Activated CD8-positive, alpha-beta memory T cell treated with anti-CD3 and anti-CD28 coated beads, Interleukin-2, amount 50 U/mL, for 24 hours (primary cell): Measurements from ENCODE around the gene CENPO.

Source experiments
- DNase-seq: peaks from one replicate; pipeline ENCODE4 v3.0.0-alpha.2; 2020; ENCODE audit errors: extremely low read depth

Gene CENPO, protein sequence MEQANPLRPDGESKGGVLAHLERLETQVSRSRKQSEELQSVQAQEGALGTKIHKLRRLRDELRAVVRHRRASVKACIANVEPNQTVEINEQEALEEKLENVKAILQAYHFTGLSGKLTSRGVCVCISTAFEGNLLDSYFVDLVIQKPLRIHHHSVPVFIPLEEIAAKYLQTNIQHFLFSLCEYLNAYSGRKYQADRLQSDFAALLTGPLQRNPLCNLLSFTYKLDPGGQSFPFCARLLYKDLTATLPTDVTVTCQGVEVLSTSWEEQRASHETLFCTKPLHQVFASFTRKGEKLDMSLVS

DNA sequence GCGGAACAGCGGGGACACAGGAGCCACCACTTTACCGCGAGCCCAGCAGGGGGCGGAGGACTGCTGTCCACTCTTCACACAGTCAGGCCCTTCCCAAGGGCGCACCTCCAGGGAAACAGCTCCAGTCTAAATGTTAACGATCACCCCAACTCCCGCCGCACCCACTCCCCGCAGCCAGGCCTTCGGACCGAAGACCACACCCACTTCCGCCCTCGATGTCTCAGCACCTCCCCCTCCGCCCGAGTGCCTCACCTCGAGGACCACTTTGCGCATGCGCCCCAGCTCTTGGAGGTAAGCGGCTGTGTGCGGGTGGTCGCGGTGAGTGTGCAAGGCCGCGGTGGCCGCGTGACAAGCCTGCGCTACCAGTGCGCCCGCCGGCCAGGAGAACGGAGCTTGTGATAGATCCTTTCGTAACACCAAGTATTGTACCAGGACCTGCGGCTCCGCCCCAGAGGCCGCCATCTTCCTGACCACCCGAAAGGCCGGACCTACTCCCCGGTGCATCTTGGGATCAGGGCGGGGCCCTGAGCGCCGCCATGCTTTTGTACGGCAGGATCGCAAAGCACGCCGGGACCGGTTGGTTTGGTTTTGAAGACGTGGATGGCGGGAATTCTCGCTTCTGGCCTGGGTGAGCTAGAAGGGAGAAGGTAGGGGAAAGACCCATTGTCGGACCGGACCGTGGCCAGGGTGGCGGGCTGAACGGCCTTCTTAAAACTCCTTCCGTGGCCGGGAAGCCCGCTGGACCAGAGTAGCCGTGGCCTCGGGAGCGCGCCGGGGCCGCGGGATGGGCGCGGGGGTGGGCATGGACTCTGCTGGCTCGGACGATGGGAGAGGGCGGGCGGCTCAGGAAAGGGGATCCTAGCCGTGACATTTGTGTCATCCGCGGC, at the start of gene CENPO, which contains the start of gene PTRHD1:
CENPO (plus strand) TSS at position 552 of the 887 bp plus-strand sequence. CDS start 495 bp downstream, outside the sequence.
PTRHD1 (minus strand) TSS at position 518 of the 887 bp plus-strand sequence; CDS start at position 504, 14 bp downstream.
- DNase-seq = peak; percentile 87

DNA sequence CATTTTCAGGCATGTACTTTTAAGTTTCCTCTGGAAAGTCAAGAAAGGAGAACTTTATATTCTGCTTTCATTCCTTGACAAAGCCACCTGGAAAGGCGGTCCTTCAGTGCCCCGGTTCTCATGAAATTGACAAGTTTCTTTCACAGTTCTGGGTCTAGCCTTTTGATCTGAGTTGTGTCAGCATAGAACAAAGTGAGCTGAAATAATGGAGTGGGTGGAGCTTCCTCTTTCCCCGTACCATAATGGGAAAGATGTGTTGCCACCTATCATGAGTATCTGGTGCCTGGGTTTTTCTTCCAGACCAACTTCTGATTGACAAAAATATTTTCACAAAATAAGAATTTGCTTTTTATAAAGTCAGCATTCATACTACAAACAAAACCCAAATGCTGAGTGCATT, 49.3 kb upstream of the CENPO start:
- no peak for DNase-seq

DNA sequence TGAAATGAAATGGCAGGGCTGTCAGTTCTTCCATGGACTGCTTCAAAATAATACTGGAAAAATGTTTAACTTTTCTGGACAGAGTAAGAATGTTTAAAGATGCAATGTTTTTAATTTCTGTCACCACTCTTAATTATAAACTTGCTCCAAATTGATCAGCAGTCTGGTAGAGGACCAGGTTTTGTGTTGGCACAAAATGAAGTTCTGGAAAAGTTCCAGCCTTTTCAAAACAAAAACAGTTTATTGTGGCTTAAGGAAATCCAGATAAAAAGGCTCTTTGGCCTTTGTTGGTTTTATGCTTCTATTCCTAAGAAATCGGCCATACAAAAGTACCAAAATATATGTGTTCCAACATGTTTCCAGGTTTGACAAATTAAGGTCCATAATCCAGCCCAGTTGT, 48.9 kb upstream of the CENPO start:
- DNase-seq = no peak

DNA sequence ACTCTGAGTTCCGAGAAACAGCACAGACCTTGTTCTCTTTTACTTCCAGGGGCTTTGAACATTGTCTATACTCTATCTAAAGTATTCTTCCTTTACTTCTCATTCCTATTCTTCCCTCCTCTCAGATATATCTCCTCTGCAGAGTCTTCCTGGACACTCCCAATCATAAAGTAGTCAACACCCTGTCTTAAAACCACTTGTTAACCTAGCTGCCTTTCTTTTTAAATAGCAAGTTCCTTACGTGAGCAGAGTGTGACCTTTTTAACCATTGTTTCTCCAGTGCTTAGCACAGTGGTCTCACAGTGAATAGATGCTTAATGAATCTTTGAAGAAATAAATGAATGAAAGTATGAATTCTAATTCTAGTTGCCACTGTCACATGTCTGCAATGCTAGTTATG, 47.4 kb upstream of the CENPO start:
- DNase-seq = no peak

DNA sequence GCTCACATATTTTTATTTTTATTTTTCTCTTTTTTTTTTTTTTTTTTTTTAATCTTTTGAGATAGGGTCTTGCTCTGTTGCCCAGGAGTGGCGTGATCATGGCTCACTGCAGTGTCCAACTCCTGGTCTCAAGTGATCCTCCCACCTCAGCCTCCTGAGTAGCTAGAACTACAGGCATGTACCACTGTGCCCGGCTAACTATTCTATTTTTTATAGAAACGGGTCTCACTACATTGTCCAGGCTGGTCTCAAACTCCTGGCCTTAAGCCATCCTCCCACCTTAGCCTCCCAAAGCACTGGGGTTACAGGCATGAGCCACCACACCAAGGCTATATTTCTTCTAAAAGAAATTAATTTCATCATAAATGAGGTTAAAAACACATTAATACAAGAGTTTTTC, 45.9 kb upstream of the CENPO start:
- no peak for DNase-seq

DNA sequence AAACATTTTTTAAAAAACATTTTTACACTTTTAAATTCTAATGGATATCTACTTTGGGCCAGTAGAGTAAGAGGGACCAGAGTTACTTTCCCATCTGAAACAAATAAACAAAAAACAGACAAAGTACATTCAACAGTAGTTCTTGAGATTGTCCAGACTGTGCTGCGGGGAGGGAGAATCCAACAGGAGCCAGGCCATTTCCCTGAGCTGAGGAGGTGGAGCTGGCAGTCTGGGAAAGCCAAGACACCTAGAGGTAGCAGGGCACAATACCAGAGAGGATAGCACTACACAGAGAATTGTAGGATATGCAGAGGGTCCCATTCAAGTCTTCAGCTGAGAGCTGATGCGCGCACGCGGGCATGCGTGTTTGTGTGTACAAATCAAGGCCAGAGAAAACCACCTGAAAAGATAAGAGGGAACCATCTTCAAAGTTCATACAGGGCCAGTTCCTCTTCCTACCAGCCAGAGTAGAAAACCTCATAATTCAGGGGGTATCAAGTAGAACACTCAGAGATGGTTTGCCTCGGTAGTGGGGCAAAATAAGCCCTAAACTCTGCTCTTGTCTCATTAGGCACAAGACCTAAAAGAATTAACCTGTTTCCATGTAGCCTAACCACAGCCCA, 44.0 kb upstream of the CENPO start:
- DNase-seq = no peak

DNA sequence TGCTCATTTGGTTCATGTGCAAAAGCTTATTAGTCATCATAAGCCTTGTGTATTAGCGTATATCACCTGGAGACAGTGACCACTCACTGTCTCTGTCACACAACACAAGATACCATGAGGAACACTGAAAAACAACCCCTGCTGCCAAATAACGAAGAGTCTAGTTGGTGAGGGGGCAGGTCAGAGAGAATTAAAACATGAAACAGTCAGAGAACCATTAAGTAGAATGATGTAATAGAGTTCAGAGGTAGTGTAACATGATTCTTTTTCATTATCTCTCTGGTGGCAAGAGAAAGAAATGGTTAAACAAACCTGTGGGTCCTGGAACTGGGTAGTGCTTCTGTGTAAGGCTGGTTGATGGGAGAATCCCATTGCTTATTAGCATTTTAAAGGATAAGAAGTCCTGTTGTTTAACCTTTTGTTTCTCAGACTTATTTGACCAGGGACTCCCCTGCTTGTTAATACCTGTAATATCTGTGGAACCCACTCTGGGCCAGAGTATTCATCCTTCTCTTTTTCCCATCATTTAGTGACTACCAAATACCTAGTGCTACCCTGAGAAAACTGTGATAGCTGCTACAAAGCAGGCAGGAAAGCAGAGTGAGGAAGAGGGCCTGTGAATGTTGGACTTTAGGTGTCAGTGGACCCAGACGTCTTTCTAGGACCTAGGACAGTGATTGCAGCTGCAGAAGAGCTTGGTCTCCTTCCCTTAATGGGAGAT, 38.1 kb upstream of the CENPO start:
- no peak for DNase-seq

DNA sequence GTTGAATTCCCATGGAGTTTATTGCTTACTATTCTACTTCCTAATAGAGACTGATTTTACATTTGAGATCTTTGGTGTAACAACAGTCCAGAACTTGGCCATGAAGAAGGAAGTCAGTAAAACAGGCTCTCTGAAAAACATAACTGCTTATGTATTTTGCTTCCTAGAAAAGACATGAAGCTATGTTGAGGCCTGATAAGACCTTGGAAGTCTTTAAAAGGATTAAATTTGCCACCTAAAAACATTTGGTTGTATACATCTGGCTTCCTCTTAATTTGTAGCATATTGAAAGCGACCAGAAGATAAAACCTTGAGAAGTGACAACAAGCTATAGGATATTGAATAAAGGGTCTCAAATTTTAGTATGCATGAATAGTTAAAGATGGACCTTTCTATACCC, 36.4 kb upstream of the CENPO start:
- no peak for DNase-seq

DNA sequence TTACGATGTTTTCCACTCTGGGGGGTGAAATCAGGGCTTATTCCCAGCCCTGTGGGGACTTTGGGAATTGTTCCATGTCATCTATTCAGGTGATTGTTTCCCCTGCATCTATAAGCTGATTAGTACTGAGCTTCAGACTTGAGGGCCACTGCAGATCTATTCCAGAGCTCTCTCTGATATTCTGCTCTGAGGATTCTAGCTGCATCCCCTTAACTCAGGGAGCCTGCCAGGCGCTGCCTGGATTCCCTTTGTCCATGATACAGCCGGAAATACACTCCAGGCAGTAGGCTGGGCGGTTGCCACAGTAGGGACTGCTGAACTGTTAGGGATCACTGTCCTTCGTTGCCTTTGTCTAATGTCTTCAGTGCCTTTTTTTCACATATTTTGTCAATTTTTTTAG, 31.4 kb upstream of the CENPO start:
- no peak for DNase-seq

DNA sequence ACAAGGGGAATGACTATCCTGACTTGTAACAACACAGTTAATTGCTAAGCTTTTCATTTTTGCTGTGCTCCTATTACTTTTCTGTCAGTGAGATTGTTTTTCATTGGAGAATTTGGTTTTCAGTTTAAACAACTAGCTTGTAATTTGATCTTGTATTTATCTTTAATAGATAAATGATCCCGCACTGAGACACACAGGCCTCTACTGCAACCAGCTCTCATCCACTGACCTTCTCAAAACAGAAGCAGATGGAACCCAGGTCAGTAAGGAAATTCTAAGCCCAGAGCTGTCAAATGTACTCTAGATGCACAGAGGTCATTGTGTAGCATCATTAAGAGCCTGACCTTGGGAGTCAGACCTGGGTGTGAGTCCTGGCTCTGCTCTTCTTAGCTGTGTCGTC, 30.7 kb upstream of the CENPO start:
- DNase-seq = no peak

DNA sequence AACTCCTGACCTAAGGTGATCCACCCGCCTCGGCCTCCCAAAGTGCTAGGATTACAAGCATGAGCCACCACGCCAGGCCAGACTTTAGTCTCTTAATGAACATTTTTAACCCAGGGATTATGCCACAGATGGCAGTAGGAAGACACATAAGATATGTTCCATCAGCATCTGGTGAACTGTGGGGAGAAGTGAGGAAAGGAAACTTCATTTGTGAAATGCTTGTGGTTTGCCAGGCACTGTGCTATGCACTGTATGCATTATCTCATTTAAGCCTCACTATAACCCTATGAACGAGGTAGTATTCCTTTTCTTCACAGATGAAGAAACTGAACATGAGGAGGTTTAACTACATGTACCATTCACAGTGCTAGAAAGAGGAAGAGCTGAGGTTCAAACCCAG, 29.4 kb upstream of the CENPO start:
- no peak for DNase-seq

DNA sequence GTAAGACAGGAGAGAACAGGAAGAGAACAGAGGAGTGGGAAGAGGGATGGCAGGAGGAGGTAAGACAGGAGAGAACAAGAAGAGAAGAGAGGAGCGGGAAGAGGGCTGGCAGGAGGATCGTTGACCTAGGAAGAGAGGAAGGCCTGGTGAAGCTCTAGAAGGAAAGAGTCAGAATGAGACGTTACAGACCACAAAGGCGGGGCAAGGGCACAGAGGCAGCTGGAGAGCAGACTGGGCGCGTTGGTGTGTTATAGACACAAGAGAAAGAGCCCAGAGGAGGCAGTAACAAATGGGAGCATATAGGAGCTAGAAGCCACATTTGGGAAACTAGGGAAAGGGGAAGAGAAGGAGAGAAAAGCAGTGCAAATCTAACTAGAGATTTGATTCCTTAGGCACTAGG, 26.6 kb upstream of the CENPO start:
- DNase-seq = no peak

DNA sequence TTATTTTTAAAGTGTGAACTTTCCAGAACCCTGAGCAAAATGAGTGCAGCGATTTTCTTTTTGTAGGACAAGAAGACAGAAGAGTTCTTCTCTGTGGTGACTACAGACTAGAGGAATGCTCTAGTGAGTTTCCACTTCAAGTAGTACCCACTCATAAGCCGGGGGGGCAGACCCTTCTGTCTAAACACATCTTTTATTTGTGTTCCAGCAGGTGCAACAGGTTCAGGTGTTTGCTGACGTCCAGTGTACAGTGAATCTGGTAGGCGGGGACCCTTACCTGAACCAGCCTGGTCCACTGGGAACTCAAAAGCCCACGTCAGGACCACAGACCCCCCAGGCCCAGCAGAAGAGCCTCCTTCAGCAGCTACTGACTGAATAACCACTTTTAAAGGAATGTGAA, 25.2 kb upstream of the CENPO start:
- no peak for DNase-seq

DNA sequence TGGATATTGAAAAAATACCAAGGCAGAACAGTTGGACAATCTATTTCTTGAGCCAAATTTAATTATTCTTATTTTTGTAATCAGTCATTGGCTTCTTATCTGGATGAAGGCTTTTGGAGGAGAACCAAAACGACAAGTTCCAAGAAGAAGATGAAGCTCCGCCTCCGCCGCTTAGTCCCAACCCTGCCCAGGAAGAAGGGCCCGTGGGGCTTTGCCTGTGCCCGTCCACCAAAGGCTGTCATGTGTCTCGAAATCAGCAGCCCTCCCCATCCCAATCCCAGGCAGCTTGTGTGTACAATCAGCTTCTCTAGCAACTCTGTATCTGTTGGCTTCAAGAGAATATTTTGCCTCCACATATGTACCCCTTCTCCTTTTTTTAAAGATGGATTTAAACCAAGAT, 24.6 kb upstream of the CENPO start:
- no peak for DNase-seq

DNA sequence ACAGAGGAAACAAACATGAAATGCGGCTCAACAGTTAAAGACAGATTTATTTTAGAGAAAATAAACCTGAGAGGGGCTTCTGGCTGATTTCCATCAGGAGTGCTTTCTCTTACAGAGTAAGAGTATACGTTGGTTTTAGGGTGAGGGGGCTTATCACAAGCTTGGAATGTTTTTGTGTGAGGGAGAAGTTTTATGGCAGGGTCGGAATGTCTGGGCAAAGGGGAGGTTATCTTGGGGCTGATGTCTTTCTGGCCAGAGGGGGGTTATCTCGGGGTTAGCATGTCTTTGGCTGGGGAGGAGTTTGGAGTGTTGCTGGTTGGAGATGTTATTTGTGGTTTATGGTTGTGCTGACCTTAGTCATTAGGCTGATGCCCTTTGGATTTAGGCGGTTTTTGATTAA, 22.2 kb upstream of the CENPO start:
- no peak for DNase-seq

DNA sequence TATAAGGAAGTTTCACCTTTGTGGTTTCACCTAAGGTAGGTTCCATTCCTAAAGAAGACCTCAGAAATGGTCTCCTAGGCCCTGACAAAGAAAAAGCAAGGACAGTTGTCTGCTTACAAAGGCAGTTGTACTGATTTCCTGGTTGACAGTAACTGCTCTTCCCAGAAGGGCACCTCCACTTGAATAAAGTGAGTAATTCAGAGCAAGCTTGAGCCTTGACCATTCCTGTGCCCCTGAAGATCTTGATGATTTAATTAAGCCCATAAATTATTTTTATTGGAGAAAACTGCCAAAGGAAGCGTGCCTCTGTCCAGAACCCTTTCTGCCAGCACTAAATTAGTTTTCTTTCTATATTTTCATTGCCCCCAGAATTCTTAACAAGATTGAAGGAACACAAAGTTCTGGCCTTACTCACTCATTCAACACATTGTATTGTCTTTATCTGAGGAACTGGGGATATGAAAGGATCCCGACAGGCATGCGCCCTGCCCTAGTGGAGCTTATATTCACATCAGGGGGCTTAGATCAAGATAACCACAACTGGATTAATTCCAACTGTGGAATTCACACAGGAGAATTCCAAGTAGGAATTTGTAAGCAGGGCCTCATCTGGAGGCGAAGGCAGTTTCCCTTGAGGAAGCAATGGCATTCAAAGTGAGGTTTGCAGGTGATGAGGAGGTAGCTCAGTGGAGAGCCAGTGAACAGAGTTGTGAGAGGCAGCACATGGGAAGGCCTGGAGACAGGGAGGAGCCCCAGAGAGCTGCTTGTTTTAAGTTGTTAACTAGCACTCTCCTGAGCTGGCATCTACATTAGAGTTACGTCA, 21.2 kb upstream of the CENPO start:
- no peak for DNase-seq

DNA sequence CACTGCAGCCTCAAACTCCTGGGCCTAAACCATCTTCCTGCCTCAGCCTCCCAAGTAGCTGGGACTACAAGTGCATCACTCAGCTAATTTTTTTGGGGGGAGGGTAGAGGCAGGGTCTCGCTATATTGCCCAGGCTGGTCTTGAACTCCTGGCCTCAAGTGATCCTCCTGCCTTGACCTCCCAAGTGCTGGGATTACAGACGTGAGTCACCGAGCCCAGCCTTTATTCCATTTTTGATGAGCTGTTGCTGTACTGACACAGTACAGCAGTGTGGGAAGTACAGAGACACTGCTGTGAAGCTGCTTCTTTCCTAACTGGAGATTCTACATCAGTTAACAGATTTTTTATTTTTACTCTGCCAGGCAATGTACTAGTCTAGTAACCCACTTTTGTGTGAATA, 18.9 kb upstream of the CENPO start:
- DNase-seq = no peak

DNA sequence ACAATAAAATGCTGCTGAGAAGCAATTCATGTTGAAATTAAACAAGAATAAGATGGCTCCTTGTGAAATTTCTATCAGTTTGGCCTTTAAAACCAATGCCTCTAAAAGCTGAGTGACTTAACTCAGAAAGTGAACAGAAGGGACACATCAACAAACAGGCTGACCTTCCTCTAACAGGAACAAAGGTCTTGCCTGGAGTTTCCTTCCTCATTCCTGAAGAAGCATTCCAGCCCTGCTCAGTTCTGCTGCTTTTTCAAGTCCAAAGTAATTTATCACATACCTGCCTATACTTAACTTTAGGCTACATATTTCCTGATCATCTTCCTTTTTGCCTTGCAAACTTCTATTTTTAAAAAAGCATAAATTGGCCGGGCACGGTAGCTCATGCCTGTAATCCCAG, 14.1 kb upstream of the CENPO start:
- no peak for DNase-seq

DNA sequence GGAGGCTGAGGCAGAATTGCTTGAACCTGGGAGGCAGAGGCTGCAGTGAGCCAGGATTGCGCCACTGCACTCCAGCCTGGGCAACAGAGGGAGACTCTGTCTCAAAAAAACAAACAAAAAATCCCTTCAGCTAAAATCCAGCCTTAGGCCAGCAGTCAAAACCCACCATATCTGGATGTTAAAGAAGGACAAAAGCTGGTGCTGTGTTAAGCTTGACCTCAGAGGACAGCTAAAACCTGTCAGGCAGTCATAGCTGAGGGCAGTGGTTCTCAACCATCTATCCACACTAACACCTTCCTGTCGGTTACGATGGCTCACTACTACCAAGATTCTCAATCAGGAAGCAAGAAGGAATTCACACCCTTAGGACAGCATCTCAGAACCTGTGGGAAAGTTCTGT, 9.6 kb upstream of the CENPO start:
- no peak for DNase-seq

DNA sequence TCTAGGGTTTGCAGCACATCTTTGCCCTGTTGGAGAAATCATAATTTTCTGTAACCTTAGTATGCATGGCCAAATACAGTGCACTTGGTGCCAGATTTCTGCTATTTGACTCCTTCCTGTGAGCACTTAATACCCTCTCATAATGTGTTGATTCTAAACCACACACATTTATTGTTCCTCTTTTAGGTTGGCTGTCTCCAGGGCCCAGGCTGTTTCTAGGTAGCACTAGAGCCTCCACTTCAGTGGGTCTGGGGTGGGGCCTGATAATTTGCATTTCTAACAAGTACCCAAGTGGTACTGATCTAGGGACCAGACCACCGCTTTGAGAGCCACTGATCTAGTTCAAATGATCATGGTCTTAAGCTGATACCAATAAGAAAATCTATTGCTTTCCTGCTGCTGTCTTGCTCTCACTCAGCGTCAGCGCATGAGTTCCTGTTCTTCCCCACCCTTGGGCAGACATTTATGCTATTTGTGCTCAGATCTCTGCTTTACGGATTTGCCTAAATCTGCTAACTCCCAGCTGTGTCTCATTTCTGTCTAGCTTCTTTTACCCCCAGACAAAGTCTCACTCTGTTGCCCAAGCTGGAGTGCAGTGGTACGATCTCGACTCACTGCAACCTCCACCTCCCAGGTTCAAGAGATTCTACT, 7.4 kb upstream of the CENPO start:
- no peak for DNase-seq

DNA sequence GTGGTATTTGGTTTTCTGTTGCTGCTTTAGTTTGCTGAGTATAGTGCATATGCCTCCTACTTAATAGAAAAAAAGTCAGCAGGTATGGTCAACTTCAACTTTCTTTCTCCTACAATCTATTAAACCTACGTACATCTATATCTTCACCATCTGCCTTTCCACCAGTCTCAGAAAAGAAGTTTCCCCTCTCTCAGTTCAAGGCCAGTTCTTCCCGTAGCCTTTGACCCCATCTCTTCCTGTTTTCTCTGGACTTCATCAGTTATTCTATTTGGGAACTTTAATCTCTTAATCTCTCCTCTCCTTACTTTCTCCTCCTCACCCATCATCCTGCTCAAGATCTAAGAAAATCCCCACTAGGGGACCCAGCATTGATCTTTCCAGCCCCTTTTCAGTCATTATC, 5.7 kb upstream of the CENPO start:
- no peak for DNase-seq
